CD14-positive monocyte (primary cell): ENCODE results near the gene CCDC188. TPM values are rescaled to one million over a fixed set of nuclear protein-coding genes. Genes with fewer than 3 reads are reported as not detected.

ENCODE experiments used
- DNase-seq, 3 donors: peaks; one replicate each; pipeline ENCODE4 v3.0.0-alpha.2; 2011 to 2022
- H2AFZ ChIP-seq: 2 replicates; pipeline ENCODE4 v1.6.0; 2012; ENCODE audit warnings: mild to moderate bottlenecking, low read depth, low read length, inconsistent platforms; ENCODE audit not compliant: insufficient read depth, poor library complexity, severe bottlenecking
- H3K27ac ChIP-seq, 2 donors: 1 replicate in 1 of 2; 2 replicates in 1 of 2; pipeline ENCODE4 v1.5.1; 2012 to 2013; ENCODE audit warnings: low read length in 2 of 2, control low read depth in 1 of 2, inconsistent platforms in 1 of 2, low read depth in 1 of 2, mild to moderate bottlenecking in 1 of 2
- H3K27me3 ChIP-seq, 2 donors: one replicate each; pipeline versions ENCODE4 v1.6.0 to v1.6.1; 2011 to 2013; ENCODE audit warnings: low read length in 2 of 2; ENCODE audit not compliant: control insufficient read depth in 2 of 2, insufficient read depth in 2 of 2
- H3K36me3 ChIP-seq, 2 donors: replicated peaks in 1 of 2; 1 replicate in 1 of 2; 2 replicates in 1 of 2; pipeline versions ENCODE4 v1.5.1 to v1.6.1; 2012 to 2013; ENCODE audit warnings: low read length in 2 of 2, control low read depth in 1 of 2, inconsistent platforms in 1 of 2, mild to moderate bottlenecking in 1 of 2; ENCODE audit not compliant: insufficient read depth in 2 of 2, control insufficient read depth in 1 of 2
- H3K4me1 ChIP-seq, 2 donors: 1 replicate in 1 of 2; 2 replicates in 1 of 2; pipeline versions ENCODE4 v1.5.1 to v1.6.1; 2012 to 2013; ENCODE audit warnings: low read length in 2 of 2, control low read depth in 1 of 2, inconsistent platforms in 1 of 2, mild to moderate bottlenecking in 1 of 2, moderate library complexity in 1 of 2; ENCODE audit not compliant: insufficient read depth in 2 of 2, control insufficient read depth in 1 of 2
- H3K4me2 ChIP-seq: replicated peaks from 2 replicates; pipeline ENCODE3; 2012; ENCODE audit warnings: low read length, moderate library complexity, mild to moderate bottlenecking; ENCODE audit not compliant: poor library complexity, severe bottlenecking; ENCODE audit errors: extremely low read depth
- H3K4me3 ChIP-seq, 3 experiments: fragments of 200-600 bp in 1 of 3; sonication (generic) in 1 of 3; replicated peaks in 1 of 3; 1 replicate in 2 of 3; 2 replicates in 1 of 3; pipeline ENCODE4 v1.5.1; 2011 to 2013; ENCODE audit warnings: low read length in 3 of 3, mild to moderate bottlenecking in 3 of 3, control low read depth in 2 of 3, low read depth in 2 of 3, inconsistent platforms in 1 of 3, moderate library complexity in 1 of 3
- H3K79me2 ChIP-seq: 2 replicates; pipeline ENCODE4 v1.6.0; 2012; ENCODE audit warnings: mild to moderate bottlenecking, control low read depth, inconsistent platforms, low read length, moderate library complexity; ENCODE audit not compliant: insufficient read depth
- H3K9ac ChIP-seq: 2 replicates; pipeline ENCODE4 v1.6.0; 2017; ENCODE audit warnings: low read length, mild to moderate bottlenecking; ENCODE audit not compliant: insufficient read depth, poor library complexity, severe bottlenecking
- H3K9me3 ChIP-seq, 2 donors: replicated peaks in 1 of 2; 1 replicate in 1 of 2; 2 replicates in 1 of 2; pipeline versions ENCODE4 v1.5.1 to v1.6.1; 2012 to 2013; ENCODE audit warnings: low read length in 2 of 2, control low read depth in 1 of 2; ENCODE audit not compliant: control insufficient read depth in 1 of 2, insufficient read depth in 1 of 2
- H4K20me1 ChIP-seq: 2 replicates; pipeline ENCODE4 v1.6.0; 2012; ENCODE audit warnings: mild to moderate bottlenecking, low read length, control low read depth, moderate library complexity; ENCODE audit not compliant: insufficient read depth
- H3K27ac Mint-ChIP-seq, 7 donors: one replicate each; pipeline ENCODE4 v1.8.0; 2020; ENCODE audit warnings: mild to moderate bottlenecking in 7 of 7, mixed read lengths in 7 of 7, moderate library complexity in 6 of 7, inconsistent platforms in 2 of 7
- H3K27me3 Mint-ChIP-seq, 3 donors: one replicate each; pipeline ENCODE4 v1.8.0; 2021 to 2022; ENCODE audit warnings: low read depth in 3 of 3, mild to moderate bottlenecking in 3 of 3, mixed read lengths in 3 of 3, moderate library complexity in 3 of 3, inconsistent platforms in 1 of 3
- H3K36me3 Mint-ChIP-seq, 2 donors: one replicate each; pipeline ENCODE4 v1.8.0; 2020; ENCODE audit warnings: mixed read lengths in 2 of 2, inconsistent platforms in 1 of 2, mild to moderate bottlenecking in 1 of 2
- H3K4me1 Mint-ChIP-seq: one replicate; pipeline ENCODE4 v1.8.0; 2020; ENCODE audit warnings: mild to moderate bottlenecking, mixed read lengths
- H3K4me3 Mint-ChIP-seq, 2 donors: one replicate each; pipeline ENCODE4 v1.8.0; 2020; ENCODE audit warnings: mild to moderate bottlenecking in 2 of 2, mixed read lengths in 2 of 2, moderate library complexity in 1 of 2
- H3K9me3 Mint-ChIP-seq, 7 donors: one replicate each; pipeline ENCODE4 v1.8.0; 2020 to 2022; ENCODE audit warnings: mixed read lengths in 7 of 7, mild to moderate bottlenecking in 6 of 7, moderate library complexity in 6 of 7, inconsistent platforms in 2 of 7
- WGBS: methylation state at CpG from one replicate; pipeline ENCODE4 v1.1.5; 2013; ENCODE audit warnings: missing lambda C conversion rate; ENCODE audit not compliant: insufficient coverage; 5-methylcytosine and 5-hydroxymethylcytosine counted together
- intact Hi-C, 2 donors: fragments of 100-400 bp; cut with micrococcal nuclease; formaldehyde crosslinking; loops; one replicate each; pipeline versions ENCODE4 v1.15.0 to v1.15.1; 2023
- polyA plus RNA-seq, 3 donors: library from polyadenylated mRNA; depleted of rRNA in 1 of 3; unstranded in 2 of 3; stranded (reverse) in 1 of 3; fragments of 300-500 nt in 2 of 3; fragments of >200 nt in 1 of 3; fragmentation: Illumina TruSeq in 2 of 3; gene quantifications; 1 replicate in 2 of 3; 2 replicates in 1 of 3; pipeline ENCODE4 v1.2.3, GENCODE V29; 2012 to 2021
- TF ChIP-seq, protein P1 (sequence below): fragments of 200-600 bp; IDR thresholded peaks from one replicate; pipeline ENCODE4 v1.8.0; 2022; ENCODE audit warnings: antibody characterized with exemption, mild to moderate bottlenecking

Gene CCDC188
- polyA plus RNA-seq, 3 donors: 0.15 TPM; not detected in 2

- Histone ChIP-seq H3K4me1 (no peaks in the 10 kb centered on the region), H3K4me2 (no peak overlapping the region), H4K20me1 (peaks cover 17% of the 10 kb centered on the region), H3K27me3 (no peaks in the 10 kb centered on the region), H3K9ac (no peak overlapping the region), H3K27ac (peak overlapping the region in 1 of 2 donors; percentile 41), H3K4me3 (no peak overlapping the region), H3K79me2 (peaks cover 5% of the 10 kb centered on the region), H3K36me3 (peaks cover 80 to 96% of the 10 kb centered on the region in 2 donors), H2AFZ (no peak overlapping the region), H3K9me3 (no peaks in the 10 kb centered on the region)
- no peaks in the 10 kb centered on the region for H3K9me3 Mint-ChIP-seq
- peaks cover 53 to 87% of the 10 kb centered on the region in 2 donors for H3K36me3 Mint-ChIP-seq
- no peaks in the 10 kb centered on the region for H3K4me1 Mint-ChIP-seq
- 94% methylated on average over 12 of the region's 13 CpGs for WGBS
- TF ChIP-seq, protein P1, sequence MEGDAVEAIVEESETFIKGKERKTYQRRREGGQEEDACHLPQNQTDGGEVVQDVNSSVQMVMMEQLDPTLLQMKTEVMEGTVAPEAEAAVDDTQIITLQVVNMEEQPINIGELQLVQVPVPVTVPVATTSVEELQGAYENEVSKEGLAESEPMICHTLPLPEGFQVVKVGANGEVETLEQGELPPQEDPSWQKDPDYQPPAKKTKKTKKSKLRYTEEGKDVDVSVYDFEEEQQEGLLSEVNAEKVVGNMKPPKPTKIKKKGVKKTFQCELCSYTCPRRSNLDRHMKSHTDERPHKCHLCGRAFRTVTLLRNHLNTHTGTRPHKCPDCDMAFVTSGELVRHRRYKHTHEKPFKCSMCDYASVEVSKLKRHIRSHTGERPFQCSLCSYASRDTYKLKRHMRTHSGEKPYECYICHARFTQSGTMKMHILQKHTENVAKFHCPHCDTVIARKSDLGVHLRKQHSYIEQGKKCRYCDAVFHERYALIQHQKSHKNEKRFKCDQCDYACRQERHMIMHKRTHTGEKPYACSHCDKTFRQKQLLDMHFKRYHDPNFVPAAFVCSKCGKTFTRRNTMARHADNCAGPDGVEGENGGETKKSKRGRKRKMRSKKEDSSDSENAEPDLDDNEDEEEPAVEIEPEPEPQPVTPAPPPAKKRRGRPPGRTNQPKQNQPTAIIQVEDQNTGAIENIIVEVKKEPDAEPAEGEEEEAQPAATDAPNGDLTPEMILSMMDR: no peak
- DNase-seq: no peak
- peaks cover 0 to 2% (median 0%) of the 10 kb centered on the region in 3 donors for H3K27me3 Mint-ChIP-seq
- intact Hi-C loops: no loop called here
- no peak overlapping the region for H3K4me3 Mint-ChIP-seq
- H3K27ac Mint-ChIP-seq: peak overlapping the region in 5 of 7 donors; percentile 9 to 65 (median 35)
Measured at GRCh38 chr22:20107951-20108756, 42.7 kb downstream of the CCDC188 start.

DNA sequence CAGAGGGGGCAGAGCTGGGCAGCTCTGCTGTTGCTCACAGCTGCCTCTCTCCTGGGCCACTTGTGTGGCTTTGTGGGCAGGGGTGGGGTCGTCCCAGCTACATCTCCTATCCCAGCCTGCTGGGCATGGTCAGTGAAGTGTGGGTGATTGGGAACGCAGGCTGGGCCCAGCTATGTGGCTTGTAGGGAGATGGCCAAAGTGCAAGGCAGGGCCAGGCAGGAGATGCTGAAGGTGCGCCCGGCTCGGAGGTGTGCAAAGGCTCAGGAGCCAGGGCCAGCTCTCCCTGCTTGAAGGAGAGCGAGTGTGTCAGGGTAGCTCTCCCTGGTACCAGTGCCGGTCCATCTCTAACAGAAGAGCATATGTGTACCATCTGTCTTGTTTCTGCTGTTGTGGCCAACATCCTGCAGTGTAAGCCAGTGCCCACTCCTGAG is 43.4 kb downstream of the CCDC188 start:
- intact Hi-C loops: no loop called here
- Histone ChIP-seq H3K4me1 (no peaks in the 10 kb centered on the region), H3K4me2 (no peak overlapping the region), H3K79me2 (peaks cover 7% of the 10 kb centered on the region), H3K9me3 (no peaks in the 10 kb centered on the region), H3K9ac (no peak overlapping the region), H3K36me3 (peaks cover 75 to 95% of the 10 kb centered on the region in 2 donors), H3K27me3 (no peaks in the 10 kb centered on the region), H4K20me1 (peaks cover 14% of the 10 kb centered on the region), H3K4me3 (no peak overlapping the region), H3K27ac (no peak overlapping the region), H2AFZ (no peak overlapping the region)
- Mint-ChIP-seq H3K27ac (peak overlapping the region in 5 of 7 donors; percentile 28 to 64 (median 35)), H3K27me3 (peaks cover 0 to 2% (median 0%) of the 10 kb centered on the region in 3 donors), H3K36me3 (peaks cover 57 to 87% of the 10 kb centered on the region in 2 donors), H3K9me3 (no peaks in the 10 kb centered on the region), H3K4me3 (no peak overlapping the region), H3K4me1 (no peaks in the 10 kb centered on the region)
- TF ChIP-seq, protein P1: no peak
- no peak for DNase-seq
- WGBS: 97% methylated on average over 6 of the region's 7 CpGs
